ENCODE data around the gene AOPEP. TPM values are rescaled to one million over a fixed set of nuclear protein-coding genes. Genes with fewer than 3 reads are reported as not detected.

AOPEP gene
- polyA plus RNA-seq, 1 of the 3 experiments (the other 2 are of a cell fraction), result 54.6 TPM

DNA sequence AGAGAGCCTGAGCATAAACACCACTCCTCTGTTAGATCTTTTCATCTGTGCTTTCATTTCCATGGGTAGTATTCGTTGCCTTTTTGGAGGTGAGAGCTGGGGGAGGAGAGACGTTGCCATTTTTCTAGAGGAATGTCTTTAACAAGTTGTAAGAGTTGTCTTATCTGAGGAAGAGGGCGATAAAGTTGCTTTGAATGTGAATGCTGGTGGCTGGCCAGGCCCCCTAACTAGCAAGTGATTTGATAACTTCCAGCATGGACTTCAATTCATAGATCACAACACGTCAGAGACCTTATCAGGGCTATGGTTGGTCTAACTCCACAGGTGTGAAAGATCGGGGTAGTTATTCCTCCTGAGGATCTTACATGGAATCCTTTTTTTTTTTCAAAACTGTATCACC is 30.0 kb upstream of the AOPEP start (continued):
- no peak for TF ChIP-seq EP300 (IDR thresholded peaks at IDR 0.05; ENCODE audit: borderline replicate concordance in 1 of 2, low read depth in 1 of 2, low read length in 1 of 2)

GRCh38 chr9:94697972-94698581 is 28.4 kb upstream of the AOPEP start:
- CTCF ChIA-PET, result interaction anchor here (0.6 to 1.7 kb wide), 6 partner anchors 16 to 433 kb away, joined by 3 to 13 read pairs (median 4); no protein-coding TSS in a partner anchor
- H3K9ac ChIP-seq, result no peak overlapping the region
- POLR2A ChIA-PET, result no interaction called here
- no peak for TF ChIP-seq FOXM1 (IDR thresholded peaks at IDR 0.05; ENCODE audit: low read depth)
- no peak for TF ChIP-seq MXI1 (IDR thresholded peaks at IDR 0.05; ENCODE audit: low read depth, low read length)
- no peak for TF ChIP-seq RFX5 (IDR thresholded peaks at IDR 0.05; ENCODE audit: low read length)
- TF ChIP-seq, protein P1, sequence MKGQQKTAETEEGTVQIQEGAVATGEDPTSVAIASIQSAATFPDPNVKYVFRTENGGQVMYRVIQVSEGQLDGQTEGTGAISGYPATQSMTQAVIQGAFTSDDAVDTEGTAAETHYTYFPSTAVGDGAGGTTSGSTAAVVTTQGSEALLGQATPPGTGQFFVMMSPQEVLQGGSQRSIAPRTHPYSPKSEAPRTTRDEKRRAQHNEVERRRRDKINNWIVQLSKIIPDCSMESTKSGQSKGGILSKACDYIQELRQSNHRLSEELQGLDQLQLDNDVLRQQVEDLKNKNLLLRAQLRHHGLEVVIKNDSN (IDR thresholded peaks at IDR 0.05; ENCODE audit: borderline replicate concordance, low read depth), result no peak
- TF ChIP-seq GABPA (IDR thresholded peaks at IDR 0.05; ENCODE audit: low read depth), result no peak
- no peak for TF ChIP-seq TAF1 (IDR thresholded peaks at IDR 0.05; ENCODE audit: borderline replicate concordance, low read depth, low read length)
- no peak for TF ChIP-seq TEAD4 (IDR thresholded peaks at IDR 0.05; ENCODE audit: borderline replicate concordance, insufficient read depth)
- no peak for TF ChIP-seq FOSL2 (IDR thresholded peaks at IDR 0.05; ENCODE audit: borderline replicate concordance, low read depth)
- TF ChIP-seq RAD21 (IDR thresholded peaks at IDR 0.05; ENCODE audit: low read length), result no peak
- TF ChIP-seq NRF1 (IDR thresholded peaks at IDR 0.05; ENCODE audit: low read depth, low read length), result no peak
- no peak for TF ChIP-seq FOXJ3 (CRISPR knock-in tag; IDR thresholded peaks at IDR 0.05)
- no peak for TF ChIP-seq ELF1 (IDR thresholded peaks at IDR 0.05)
- no peaks in the 10 kb centered on the region for H3K36me3 ChIP-seq (replicated peaks in 1 of 2; ENCODE audit: control insufficient read depth in 1 of 2, insufficient read depth in 2 of 2, low read length in 1 of 2)
- no peak overlapping the region for H3K4me3 ChIP-seq (ENCODE audit: low read depth in 2 of 2, low read length in 1 of 2)
- peaks cover 0 to 20% of the 10 kb centered on the region in 2 experiments; a peak in 1 of 4 replicates for H3K4me1 ChIP-seq (ENCODE audit: control insufficient read depth in 1 of 2, insufficient read depth in 2 of 2, low read depth in 1 of 2, low read length in 1 of 2)
- no peaks in the 10 kb centered on the region for H3F3A ChIP-seq (replicated peaks; ENCODE audit: insufficient read depth)
- H2AFZ ChIP-seq (ENCODE audit: low read depth), result no peak overlapping the region
- no peak for DNase-seq
- H3K27me3 ChIP-seq (ENCODE audit: insufficient read depth), result no peaks in the 10 kb centered on the region
- WGBS (ENCODE audit: low lambda C conversion rate), result 61% methylated on average over 5 of the region's 5 CpGs
- no peaks in the 10 kb centered on the region for H3K79me2 ChIP-seq (ENCODE audit: insufficient read depth)
- H3K9me2 ChIP-seq, result no peaks in the 10 kb centered on the region
- peak overlapping the region in 1 of 2 experiments; percentile 48; a peak in 1 of 4 replicates for H3K27ac ChIP-seq (ENCODE audit: low read depth in 2 of 2, low read length in 1 of 2)
- H3K9me3 ChIP-seq, result no peaks in the 10 kb centered on the region
- H4K20me1 ChIP-seq (ENCODE audit: insufficient read depth), result no peaks in the 10 kb centered on the region
- no peak overlapping the region for H3K4me2 ChIP-seq

- H3K79me2 ChIP-seq (ENCODE audit: insufficient read depth), result no peaks in the 10 kb centered on the region
- peaks cover 0 to 20% of the 10 kb centered on the region in 2 experiments; a peak in 2 of 4 replicates for H3K4me1 ChIP-seq (ENCODE audit: control insufficient read depth in 1 of 2, insufficient read depth in 2 of 2, low read depth in 1 of 2, low read length in 1 of 2)
- H3F3A ChIP-seq (replicated peaks; ENCODE audit: insufficient read depth), result no peaks in the 10 kb centered on the region
- H3K4me2 ChIP-seq, result no peak overlapping the region
- CTCF ChIA-PET, result interaction anchor here (0.6 to 1.3 kb wide), 2 partner anchors 19 to 171 kb away, joined by 3 to 7 read pairs; no protein-coding TSS in a partner anchor
- 98% methylated on average over 4 of the region's 4 CpGs for WGBS (ENCODE audit: low lambda C conversion rate)
- no peak overlapping the region for H2AFZ ChIP-seq (ENCODE audit: low read depth)
- no peak overlapping the region for H3K9ac ChIP-seq
- POLR2A ChIA-PET, result no interaction called here
- no peaks in the 10 kb centered on the region for H3K27me3 ChIP-seq (ENCODE audit: insufficient read depth)
- H3K9me2 ChIP-seq, result no peaks in the 10 kb centered on the region
- H3K27ac ChIP-seq (ENCODE audit: low read depth in 2 of 2, low read length in 1 of 2), result no peak overlapping the region
- DNase-seq, result no peak
- no peak overlapping the region for H3K4me3 ChIP-seq (ENCODE audit: low read depth in 2 of 2, low read length in 1 of 2)
- no peaks in the 10 kb centered on the region for H3K9me3 ChIP-seq
- no peaks in the 10 kb centered on the region for H4K20me1 ChIP-seq (ENCODE audit: insufficient read depth)
- no peaks in the 10 kb centered on the region for H3K36me3 ChIP-seq (replicated peaks in 1 of 2; ENCODE audit: control insufficient read depth in 1 of 2, insufficient read depth in 2 of 2, low read length in 1 of 2)
- TF ChIP-seq GATA2 (CRISPR knock-in tag; IDR thresholded peaks at IDR 0.05), result no peak
- no peak for TF ChIP-seq USF2 (IDR thresholded peaks at IDR 0.05; ENCODE audit: borderline replicate concordance, low read depth, low read length)
- TF ChIP-seq RAD21 (IDR thresholded peaks at IDR 0.05; ENCODE audit: low read length), result no peak
- TF ChIP-seq FOXM1 (IDR thresholded peaks at IDR 0.05; ENCODE audit: low read depth), result no peak
- TF ChIP-seq CHD2 (IDR thresholded peaks at IDR 0.05; ENCODE audit: low read length, partially characterized antibody), result no peak
- no peak for TF ChIP-seq TEAD4 (IDR thresholded peaks at IDR 0.05; ENCODE audit: borderline replicate concordance, insufficient read depth)
- no peak for TF ChIP-seq ELF1 (IDR thresholded peaks at IDR 0.05)
- TF ChIP-seq, protein P1 (IDR thresholded peaks at IDR 0.05; ENCODE audit: borderline replicate concordance, low read depth), result no peak
- no peak for TF ChIP-seq GABPA (IDR thresholded peaks at IDR 0.05; ENCODE audit: low read depth)
Measured at GRCh38 chr9:94699715-94700373, 26.7 kb upstream of the AOPEP start.
